DOHH2 (cell line): ENCODE results near the gene NIPAL3.

Experiments
- EZH2phosphoT487 ChIP-seq: fragments of 200-600 bp; sonication (generic); IDR thresholded peaks from 2 replicates; pipeline ENCODE4 v1.6.1; 2017; ENCODE audit warnings: borderline replicate concordance, mild to moderate bottlenecking, antibody characterized with exemption, low read length, moderate library complexity, mixed read lengths
- TF ChIP-seq, protein P1 (sequence below): fragments of 200-600 bp; sonication (generic); IDR thresholded peaks from one replicate; pipeline ENCODE4 v1.5.1; 2014; ENCODE audit warnings: antibody characterized with exemption, mild to moderate bottlenecking, low read depth, low read length; ENCODE audit not compliant: poor library complexity, severe bottlenecking

DNA sequence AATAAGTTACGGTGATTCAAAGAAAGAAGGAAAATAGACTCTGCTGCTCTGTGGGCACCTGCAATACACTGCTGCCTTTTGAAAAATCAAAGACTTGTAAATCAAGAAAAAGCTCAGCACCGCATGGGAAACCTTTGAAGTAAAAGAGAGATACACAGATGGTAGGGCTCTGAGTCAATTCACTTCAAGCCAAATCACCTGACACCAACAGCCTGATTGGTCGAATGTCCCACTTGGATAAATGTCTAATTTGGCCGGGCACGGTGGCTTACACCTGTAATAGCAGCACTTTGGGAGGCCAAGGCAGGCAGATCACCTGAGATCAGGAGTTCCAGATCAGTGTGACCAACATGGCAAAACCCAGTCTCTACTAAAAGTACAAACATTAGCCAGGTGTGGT is 67.8 kb downstream of the NIPAL3 start:
- TF ChIP-seq, protein P1, sequence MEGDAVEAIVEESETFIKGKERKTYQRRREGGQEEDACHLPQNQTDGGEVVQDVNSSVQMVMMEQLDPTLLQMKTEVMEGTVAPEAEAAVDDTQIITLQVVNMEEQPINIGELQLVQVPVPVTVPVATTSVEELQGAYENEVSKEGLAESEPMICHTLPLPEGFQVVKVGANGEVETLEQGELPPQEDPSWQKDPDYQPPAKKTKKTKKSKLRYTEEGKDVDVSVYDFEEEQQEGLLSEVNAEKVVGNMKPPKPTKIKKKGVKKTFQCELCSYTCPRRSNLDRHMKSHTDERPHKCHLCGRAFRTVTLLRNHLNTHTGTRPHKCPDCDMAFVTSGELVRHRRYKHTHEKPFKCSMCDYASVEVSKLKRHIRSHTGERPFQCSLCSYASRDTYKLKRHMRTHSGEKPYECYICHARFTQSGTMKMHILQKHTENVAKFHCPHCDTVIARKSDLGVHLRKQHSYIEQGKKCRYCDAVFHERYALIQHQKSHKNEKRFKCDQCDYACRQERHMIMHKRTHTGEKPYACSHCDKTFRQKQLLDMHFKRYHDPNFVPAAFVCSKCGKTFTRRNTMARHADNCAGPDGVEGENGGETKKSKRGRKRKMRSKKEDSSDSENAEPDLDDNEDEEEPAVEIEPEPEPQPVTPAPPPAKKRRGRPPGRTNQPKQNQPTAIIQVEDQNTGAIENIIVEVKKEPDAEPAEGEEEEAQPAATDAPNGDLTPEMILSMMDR, result no peak
- TF ChIP-seq EZH2phosphoT487, result no peak
